HUES64 (cell line): Measurements from ENCODE around the gene STMN3.

Experiments
- H3K27ac ChIP-seq: 2 replicates; pipeline ENCODE4 v1.7.0; 2013; ENCODE audit warnings: low read depth, low read length, inconsistent platforms
- H3K27me3 ChIP-seq: 2 replicates; pipeline ENCODE4 v1.6.1; 2013; ENCODE audit warnings: mild to moderate bottlenecking, low read length; ENCODE audit not compliant: insufficient read depth
- H3K36me3 ChIP-seq: 2 replicates; pipeline ENCODE4 v1.6.1; 2013; ENCODE audit warnings: mild to moderate bottlenecking, low read length; ENCODE audit not compliant: insufficient read depth
- H3K4me1 ChIP-seq: 2 replicates; pipeline ENCODE4 v1.6.1; 2013; ENCODE audit warnings: mild to moderate bottlenecking, low read length, moderate library complexity; ENCODE audit not compliant: insufficient read depth
- H3K4me3 ChIP-seq: 2 replicates; pipeline ENCODE4 v1.5.1; 2013; ENCODE audit warnings: mild to moderate bottlenecking, low read length, moderate library complexity
- H3K9ac ChIP-seq: 2 replicates; pipeline ENCODE4 v1.6.1; 2013; ENCODE audit warnings: mild to moderate bottlenecking, low read depth, low read length
- H3K9me3 ChIP-seq: 2 replicates; pipeline ENCODE4 v1.6.1; 2013; ENCODE audit warnings: low read depth, low read length; ENCODE audit not compliant: insufficient read depth
- WGBS: fragments of 150-250, 120-280 bp; methylation state at CpG from one replicate; pipeline ENCODE4 v1.1.7; 2013; ENCODE audit warnings: missing lambda C conversion rate; 5-methylcytosine and 5-hydroxymethylcytosine counted together

STMN3 gene

DNA sequence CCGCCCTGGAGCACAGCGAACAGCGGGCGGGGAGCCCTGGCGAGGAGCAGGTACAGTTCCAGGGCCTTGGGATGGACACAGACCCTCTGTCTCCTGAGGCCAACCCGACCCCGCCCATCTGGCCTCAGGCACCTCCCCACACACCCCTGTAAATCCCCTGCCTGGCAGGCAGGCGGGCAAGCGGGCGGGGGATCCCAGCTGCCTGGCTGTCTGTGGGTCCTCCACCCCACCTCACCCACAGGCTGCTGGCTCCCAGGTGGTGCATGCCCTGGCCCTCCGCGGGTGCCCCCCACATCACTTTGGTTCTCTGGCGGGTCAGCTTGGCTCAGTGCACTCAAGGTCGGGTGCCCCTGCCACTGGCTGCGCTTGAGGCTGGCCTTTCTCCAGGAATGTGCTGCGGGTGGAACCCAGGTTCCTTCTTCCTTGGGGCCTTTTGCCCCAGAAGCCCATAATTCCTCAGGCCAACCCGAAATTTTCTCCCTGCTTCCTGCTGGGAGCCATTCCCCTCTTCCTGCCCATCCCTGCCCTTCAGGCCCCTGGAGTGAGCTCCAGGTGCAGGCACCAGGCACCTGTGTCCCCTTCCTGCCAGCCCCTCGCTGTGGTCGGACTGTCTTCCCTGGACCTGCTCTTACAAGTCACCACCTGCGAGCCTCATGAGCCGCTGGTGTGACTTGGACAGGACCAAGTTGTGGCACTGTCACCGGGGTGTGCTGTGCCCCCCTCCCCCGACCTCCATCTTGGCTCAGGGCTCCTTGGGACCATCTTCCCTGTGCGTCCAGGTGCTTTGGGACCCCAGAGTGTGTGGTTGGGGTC lies 37.9 kb upstream of the STMN3 start:
- H3K9ac ChIP-seq: no peak overlapping the region
- 0 out of 2 replicates have a peak, but pooled peaks cover 6% of the 10 kb centered on the region for H3K36me3 ChIP-seq
- no peaks in the 10 kb centered on the region for H3K4me1 ChIP-seq
- no peaks in the 10 kb centered on the region for H3K9me3 ChIP-seq
- WGBS: 94% methylated on average over 24 of the region's 24 CpGs
- no peak overlapping the region for H3K4me3 ChIP-seq
- no peaks in the 10 kb centered on the region for H3K27me3 ChIP-seq
- no peak overlapping the region for H3K27ac ChIP-seq

DNA sequence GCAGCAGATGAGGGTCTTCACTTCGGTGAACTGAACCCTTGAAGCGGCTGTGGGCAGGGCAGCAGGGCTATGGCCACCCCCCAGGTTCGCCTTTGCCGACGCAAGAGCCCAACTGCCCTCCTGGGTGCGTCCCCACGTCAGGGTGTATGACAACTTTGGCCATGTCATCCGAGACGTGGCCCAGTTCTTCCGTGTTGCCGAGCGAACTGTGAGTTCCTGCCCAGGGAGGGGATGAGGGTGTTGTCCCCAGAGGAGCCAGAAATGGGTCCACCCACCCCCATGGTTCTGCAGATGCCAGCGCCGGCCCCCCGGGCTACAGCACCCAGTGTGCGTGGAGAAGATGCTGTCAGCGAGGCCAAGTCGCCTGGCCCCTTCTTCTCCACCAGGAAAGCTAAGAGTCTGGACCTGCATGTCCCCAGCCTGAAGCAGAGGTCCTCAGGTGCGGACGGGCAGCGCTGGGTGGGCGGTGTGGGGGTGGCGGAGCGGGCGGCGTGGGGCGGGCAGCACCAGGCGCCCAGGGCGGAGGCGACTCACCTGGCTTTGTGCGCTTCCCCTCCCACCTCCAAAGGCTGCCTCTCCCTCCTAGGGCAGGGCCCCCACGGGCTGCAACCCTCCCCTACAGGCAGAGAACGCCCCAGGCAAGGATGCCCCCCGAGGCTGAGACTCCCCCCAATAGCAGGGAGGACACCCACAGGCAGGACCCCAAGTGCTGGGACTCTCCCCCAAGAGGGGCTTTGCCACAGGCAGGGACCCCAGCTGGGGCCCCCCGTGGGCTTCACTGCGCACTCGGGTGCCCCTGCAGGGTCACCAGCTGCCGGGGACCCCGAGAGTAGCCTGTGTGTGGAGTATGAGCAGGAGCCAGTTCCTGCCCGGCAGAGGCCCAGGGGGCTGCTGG lies 37.0 kb upstream of the STMN3 start:
- H3K36me3 ChIP-seq: 0 out of 2 replicates have a peak, but pooled peaks cover 6% of the 10 kb centered on the region
- no peak overlapping the region for H3K9ac ChIP-seq
- no peak overlapping the region for H3K27ac ChIP-seq
- H3K9me3 ChIP-seq: no peaks in the 10 kb centered on the region
- no peaks in the 10 kb centered on the region for H3K4me1 ChIP-seq
- WGBS: 94% methylated on average over 40 of the region's 40 CpGs
- no peak overlapping the region for H3K4me3 ChIP-seq
- H3K27me3 ChIP-seq: no peaks in the 10 kb centered on the region

DNA sequence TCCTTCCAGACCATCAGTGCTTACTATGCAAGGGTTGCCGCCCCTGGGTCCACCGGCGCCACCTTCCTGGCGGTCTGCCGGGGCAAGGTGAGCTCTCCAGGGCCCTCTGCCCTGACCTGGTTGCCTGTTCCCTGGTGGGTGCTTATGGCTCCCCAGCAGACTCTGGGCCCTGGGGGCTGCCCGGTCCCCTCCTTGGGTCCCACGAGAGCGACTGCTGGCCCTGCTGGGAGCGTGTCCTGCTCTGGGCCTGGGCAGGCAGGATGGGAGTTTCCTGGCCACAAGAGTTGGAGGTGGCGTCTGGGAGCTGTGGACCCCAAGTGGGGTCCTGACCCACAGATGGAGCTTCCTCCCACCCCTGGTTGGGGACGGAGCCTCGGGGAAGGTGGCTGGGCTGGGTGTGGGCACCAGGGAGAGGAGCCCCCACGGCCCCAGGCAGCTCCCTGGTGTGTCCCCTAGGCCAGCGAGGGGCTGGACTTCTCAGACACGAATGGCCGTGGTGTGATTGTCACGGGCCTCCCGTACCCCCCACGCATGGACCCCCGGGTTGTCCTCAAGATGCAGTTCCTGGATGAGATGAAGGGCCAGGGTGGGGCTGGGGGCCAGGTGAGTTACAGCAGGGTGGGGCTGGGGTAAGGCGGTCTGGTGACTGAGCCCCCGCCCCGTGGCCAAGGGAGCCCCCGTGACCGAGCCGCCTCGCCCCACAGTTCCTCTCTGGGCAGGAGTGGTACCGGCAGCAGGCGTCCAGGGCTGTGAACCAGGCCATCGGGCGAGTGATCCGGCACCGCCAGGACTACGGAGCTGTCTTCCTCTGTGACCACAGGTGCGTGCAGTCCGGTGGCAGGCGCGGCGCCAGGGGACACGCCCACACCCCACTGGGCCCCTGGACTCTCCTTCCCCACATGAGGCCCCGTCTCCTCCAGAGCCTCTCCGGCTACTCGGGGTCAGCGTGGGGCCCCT lies 36.1 kb upstream of the STMN3 start:
- H3K9ac ChIP-seq: no peak overlapping the region
- 95% methylated on average over 44 of the region's 44 CpGs for WGBS
- no peaks in the 10 kb centered on the region for H3K27me3 ChIP-seq
- H3K4me3 ChIP-seq: no peak overlapping the region
- H3K9me3 ChIP-seq: no peaks in the 10 kb centered on the region
- no peak overlapping the region for H3K27ac ChIP-seq
- H3K4me1 ChIP-seq: no peaks in the 10 kb centered on the region
- H3K36me3 ChIP-seq: 0 out of 2 replicates have a peak, but pooled peaks cover 4% of the 10 kb centered on the region

DNA sequence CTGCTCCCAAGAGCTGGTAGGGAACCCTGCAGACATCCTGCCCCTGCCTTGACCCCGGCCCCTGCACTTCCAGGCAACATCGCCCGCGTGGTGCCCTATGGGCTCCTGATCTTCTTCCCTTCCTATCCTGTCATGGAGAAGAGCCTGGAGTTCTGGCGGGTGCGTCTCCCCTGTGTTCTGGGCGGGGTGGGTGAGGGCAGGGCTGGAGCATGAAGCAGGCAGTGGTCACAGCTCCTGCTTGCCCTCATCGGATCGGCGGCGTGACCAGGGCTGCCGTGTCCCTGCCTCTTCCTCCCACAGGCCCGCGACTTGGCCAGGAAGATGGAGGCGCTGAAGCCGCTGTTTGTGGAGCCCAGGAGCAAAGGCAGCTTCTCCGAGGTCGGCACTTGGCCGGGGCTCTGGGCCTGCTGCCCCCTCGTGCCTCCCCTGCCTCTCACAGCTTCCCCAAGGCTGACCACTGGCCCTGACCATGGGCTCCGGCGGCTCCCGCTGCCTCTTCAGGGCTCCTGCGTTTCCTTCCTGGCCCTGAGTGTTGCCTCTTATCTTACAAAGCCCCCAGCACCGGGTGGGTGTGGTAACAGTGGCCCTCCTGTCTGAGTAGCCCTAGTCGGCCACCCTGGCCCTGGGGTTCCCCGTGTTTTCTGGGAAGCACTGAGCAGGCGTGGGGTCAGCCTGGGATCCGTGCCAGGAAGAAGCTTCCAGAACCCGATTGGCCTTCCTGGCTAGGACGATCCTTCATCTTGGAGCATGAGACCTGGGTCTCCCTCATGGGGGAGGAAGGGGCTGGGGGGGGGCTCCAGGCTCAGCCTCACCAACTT lies 35.2 kb upstream of the STMN3 start:
- H3K27me3 ChIP-seq: no peaks in the 10 kb centered on the region
- no peak overlapping the region for H3K9ac ChIP-seq
- H3K27ac ChIP-seq: no peak overlapping the region
- 94% methylated on average over 31 of the region's 31 CpGs for WGBS
- no peaks in the 10 kb centered on the region for H3K4me1 ChIP-seq
- no peaks in the 10 kb centered on the region for H3K9me3 ChIP-seq
- H3K4me3 ChIP-seq: no peak overlapping the region
- no peaks in the 10 kb centered on the region for H3K36me3 ChIP-seq

DNA sequence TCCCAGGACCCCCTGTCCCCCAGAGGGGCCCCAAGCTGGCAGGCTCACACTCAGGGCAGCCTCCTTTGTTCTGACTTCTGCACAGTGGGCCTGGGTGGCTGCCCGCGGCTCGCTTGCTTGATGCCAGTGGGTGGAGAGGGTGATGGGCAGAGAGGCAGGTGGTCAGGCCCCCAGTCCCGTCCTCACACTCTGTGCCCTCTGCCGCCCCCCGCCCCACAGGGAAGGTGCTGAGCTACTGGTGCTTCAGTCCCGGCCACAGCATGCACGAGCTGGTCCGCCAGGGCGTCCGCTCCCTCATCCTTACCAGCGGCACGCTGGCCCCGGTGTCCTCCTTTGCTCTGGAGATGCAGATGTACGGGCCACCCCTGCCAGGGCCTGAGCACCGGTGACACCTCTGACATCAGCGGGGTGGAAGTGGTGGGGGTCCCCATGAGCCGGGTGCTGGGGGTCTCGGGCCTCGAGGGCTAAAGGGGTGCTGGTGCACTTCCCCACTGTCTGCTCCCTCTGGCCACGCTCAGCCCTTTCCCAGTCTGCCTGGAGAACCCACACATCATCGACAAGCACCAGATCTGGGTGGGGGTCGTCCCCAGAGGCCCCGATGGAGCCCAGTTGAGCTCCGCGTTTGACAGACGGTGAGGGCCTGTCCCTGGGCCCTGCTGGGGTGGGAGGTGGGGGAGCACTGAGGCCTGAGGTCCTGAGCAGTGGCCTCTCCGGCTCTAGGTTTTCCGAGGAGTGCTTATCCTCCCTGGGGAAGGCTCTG lies 34.4 kb upstream of the STMN3 start:
- Histone ChIP-seq H3K27ac (no peak overlapping the region), H3K36me3 (no peaks in the 10 kb centered on the region), H3K27me3 (no peaks in the 10 kb centered on the region), H3K4me3 (no peak overlapping the region), H3K9me3 (no peaks in the 10 kb centered on the region), H3K4me1 (no peaks in the 10 kb centered on the region), H3K9ac (no peak overlapping the region)
- WGBS: 96% methylated on average over 29 of the region's 29 CpGs

DNA sequence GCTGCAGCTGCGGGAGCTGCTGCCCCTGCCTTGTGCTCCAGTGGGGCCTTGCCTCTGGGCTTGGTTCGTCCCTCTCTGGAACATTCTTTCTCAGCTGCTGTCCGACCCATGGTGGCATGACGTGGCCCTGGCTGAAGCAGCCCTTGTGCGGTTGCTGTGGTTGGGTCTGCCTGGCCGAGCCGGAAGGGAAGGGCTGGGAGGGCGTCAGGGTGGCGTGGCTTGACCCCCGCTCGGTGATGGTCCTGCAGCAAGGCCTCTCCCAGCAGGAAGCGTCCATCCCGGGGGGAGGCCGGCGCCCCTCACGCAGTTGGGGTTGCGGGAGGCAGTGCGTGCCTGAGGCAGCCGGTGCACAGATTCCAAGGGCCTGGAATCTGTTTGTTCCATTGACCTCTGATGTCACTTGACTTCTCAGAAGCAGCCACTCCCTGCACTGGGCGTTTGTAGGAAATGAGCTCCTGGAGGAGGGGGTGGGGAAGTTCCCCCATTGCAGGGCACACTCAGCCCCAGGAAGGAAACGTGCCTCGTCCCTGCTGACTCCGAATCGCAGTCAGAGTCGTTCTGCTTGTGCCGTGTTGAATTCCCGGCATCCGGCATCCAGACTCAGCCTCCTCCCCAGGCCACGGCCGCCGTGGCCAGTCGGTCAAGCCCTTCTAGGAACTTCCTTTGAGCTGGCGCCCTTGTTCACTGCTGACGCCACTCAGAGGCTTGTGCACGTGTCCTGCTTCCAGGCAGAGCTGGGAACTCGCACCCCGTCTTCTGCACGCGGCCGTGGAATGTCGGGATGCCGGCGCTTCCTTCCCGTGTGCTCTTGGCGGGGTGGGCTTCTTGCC lies 33.5 kb upstream of the STMN3 start:
- 0 out of 2 replicates have a peak, but pooled peaks cover 2% of the 10 kb centered on the region for H3K36me3 ChIP-seq
- no peaks in the 10 kb centered on the region for H3K9me3 ChIP-seq
- H3K4me3 ChIP-seq: no peak overlapping the region
- no peaks in the 10 kb centered on the region for H3K27me3 ChIP-seq
- peak overlapping the region; percentile 35; the same call in 1 of the 2 replicates for H3K27ac ChIP-seq
- 91% methylated on average over 45 of the region's 45 CpGs for WGBS
- H3K4me1 ChIP-seq: no peaks in the 10 kb centered on the region
- peak overlapping the region; percentile 30; the same call in 1 of the 2 replicates for H3K9ac ChIP-seq

DNA sequence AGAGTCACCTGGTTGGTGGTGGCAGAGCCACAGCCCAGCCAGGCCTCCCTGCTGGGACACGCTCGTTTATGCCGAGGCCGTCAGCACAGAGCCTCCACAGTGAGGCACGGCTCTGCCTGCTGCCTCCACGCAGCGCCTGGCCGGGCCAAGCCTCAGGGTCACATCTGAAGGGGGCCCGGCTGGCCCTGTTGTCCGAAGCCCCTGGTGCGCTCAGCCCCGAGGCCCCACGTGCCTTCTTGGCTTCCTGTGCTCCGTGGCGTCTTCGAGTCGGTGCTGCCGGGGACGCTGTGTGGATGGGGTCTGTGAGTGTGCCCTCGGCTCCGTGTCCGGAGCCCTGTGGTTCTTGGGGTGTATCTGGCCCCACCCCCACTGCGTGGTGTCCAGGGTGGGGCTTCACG lies 32.9 kb upstream of the STMN3 start:
- H3K9ac ChIP-seq: 0 out of 2 replicates have a peak overlapping the region, but pooled peaks have one; percentile 24
- no peak overlapping the region for H3K4me3 ChIP-seq
- H3K9me3 ChIP-seq: no peaks in the 10 kb centered on the region
- WGBS: 94% methylated on average over 24 of the region's 24 CpGs
- H3K27me3 ChIP-seq: no peaks in the 10 kb centered on the region
- 0 out of 2 replicates have a peak, but pooled peaks cover 2% of the 10 kb centered on the region for H3K36me3 ChIP-seq
- H3K27ac ChIP-seq: peak overlapping the region; percentile 35; the same call in 1 of the 2 replicates
- H3K4me1 ChIP-seq: no peaks in the 10 kb centered on the region

DNA sequence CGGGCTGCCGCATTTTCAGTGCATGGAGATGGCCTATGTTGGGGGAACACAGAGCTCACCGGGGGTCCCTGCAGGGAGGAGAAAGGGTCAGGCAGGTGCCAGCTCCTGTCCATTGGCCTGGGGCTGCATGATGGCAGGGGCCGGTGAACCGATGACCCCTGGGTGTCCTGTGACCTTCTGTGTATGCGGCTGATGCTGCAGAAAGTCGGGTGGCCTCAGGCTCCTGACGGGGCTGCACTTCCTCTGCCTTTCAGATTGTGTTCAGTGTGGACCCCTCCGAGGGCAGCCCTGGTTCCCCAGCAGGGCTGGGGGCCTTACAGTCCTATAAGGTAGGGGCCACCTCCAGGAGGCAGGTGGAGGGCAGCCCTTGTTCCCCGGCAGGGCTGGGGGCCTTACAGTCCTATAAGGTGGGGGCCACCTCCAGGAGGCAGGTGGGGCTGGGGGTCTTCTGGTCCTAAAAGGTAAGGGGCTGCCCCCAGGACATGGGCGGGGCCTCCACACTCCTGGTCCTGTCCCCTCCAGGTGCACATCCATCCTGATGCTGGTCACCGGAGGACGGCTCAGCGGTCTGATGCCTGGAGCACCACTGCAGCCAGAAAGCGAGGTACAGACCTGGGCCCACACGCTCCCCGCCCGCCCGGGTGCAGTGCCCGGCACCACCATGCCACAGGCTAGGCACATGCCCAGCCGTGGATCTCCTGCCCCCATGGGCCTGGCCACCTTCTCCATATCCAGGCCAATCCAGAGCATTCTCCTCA lies 32.2 kb upstream of the STMN3 start:
- H3K4me3 ChIP-seq: no peak overlapping the region
- H3K4me1 ChIP-seq: no peaks in the 10 kb centered on the region

More for the DNA sequence above, 32.2 kb upstream of the STMN3 start:
- H3K27me3 ChIP-seq: no peaks in the 10 kb centered on the region
- H3K36me3 ChIP-seq: 0 out of 2 replicates have a peak, but pooled peaks cover 2% of the 10 kb centered on the region
- H3K9me3 ChIP-seq: no peaks in the 10 kb centered on the region
- H3K27ac ChIP-seq: no peak overlapping the region
- 92% methylated on average over 21 of the region's 21 CpGs for WGBS
- no peak overlapping the region for H3K9ac ChIP-seq
